DMS53 (cell line): ENCODE results near the gene MFSD11.
A peak's percentile ranks its signal among the peaks of the same experiment; 100 is the strongest.
"Not testable (repeated sequence)": the region's sequence is repeated elsewhere in the genome, so short reads cannot be mapped to it uniquely, and the experiment has no call there.

Experiments
- DNase-seq: peaks from one replicate; lab custom pipeline; 2025; lab: John Stamatoyannopoulos, UW

Gene MFSD11

GRCh38 chr17:76726776-76727718 lies 10.9 kb upstream of the MFSD11 start, which contains the start of gene METTL23:
Gene METTL23, plus strand, starts transcription at chr17:76726839. Its CDS starts 2,872 bp downstream, at chr17:76729711.
- DNase-seq, result peak; percentile 89

- DNase-seq, result peak; percentile 46
Observed at GRCh38 chr17:76727745-76728456, 10.0 kb upstream of the MFSD11 start.

- peak; percentile 38 for DNase-seq
Observed at GRCh38 chr17:76731800-76732733, 5.9 kb upstream of the MFSD11 start.

- DNase-seq, result peak; percentile 49
Observed at GRCh38 chr17:76732734-76733617, 4.9 kb upstream of the MFSD11 start.

GRCh38 chr17:76733618-76733957 lies 4.3 kb upstream of the MFSD11 start:
- DNase-seq, result peak; percentile 49

GRCh38 chr17:76734080-76734840 lies 3.7 kb upstream of the MFSD11 start:
- peak; percentile 44 for DNase-seq

GRCh38 chr17:76735006-76735405 lies 2.9 kb upstream of the MFSD11 start:
- peak; percentile 60 for DNase-seq

- DNase-seq, result peak; percentile 56
Observed at GRCh38 chr17:76735586-76736348, 2.2 kb upstream of the MFSD11 start.

- peak; percentile 85 for DNase-seq
Observed at GRCh38 chr17:76736349-76737081, 1.4 kb upstream of the MFSD11 start.

GRCh38 chr17:76737082-76737675 lies 740 bp upstream of the MFSD11 start, which contains the start of gene SRSF2:
Gene SRSF2, minus strand, starts transcription at chr17:76737331. Its CDS starts 171 bp downstream, at chr17:76737160.
- peak; percentile 99 for DNase-seq

GRCh38 chr17:76738468-76738850 lies 540 bp downstream of the MFSD11 start:
- DNase-seq, result peak; percentile 27

GRCh38 chr17:76739568-76740115 lies 1.7 kb downstream of the MFSD11 start:
- DNase-seq, result not testable (repeated sequence)

- no peak for DNase-seq
Observed at GRCh38 chr17:76740329-76741118, 2.6 kb downstream of the MFSD11 start.

GRCh38 chr17:76742958-76743357 lies 5.0 kb downstream of the MFSD11 start:
- DNase-seq, result no peak

- no peak for DNase-seq
Observed at GRCh38 chr17:76744747-76745146, 6.8 kb downstream of the MFSD11 start.

- not testable (repeated sequence) for DNase-seq
Observed at GRCh38 chr17:76745785-76746184, 7.9 kb downstream of the MFSD11 start.
